T-helper 17 cell (primary cell): ENCODE measurements around the gene SMC1B. TPM values are rescaled to one million over a fixed set of nuclear protein-coding genes. Genes with fewer than 3 reads are reported as not detected.
A peak's percentile ranks its signal among the peaks of the same experiment; 100 is the strongest.

Source experiments
- ATAC-seq: fragments of 150-1000 bp; cut with Tn5 transposase; 2 replicates; pipeline ENCODE4 v1.10.0; 2021; ENCODE audit warnings: mild to moderate bottlenecking, moderate library complexity
- DNase-seq, 3 donors: peaks; one replicate each; pipeline versions ENCODE4 v3.0.0 to v3.0.0-alpha.2; 2020 to 2021
- H3K9me3 ChIP-seq: one replicate; pipeline ENCODE4 v1.7.0; 2013; ENCODE audit warnings: low read length, mild to moderate bottlenecking; ENCODE audit not compliant: control insufficient read depth, poor library complexity, severe bottlenecking
- H3K27ac Mint-ChIP-seq: one replicate; pipeline ENCODE4 v1.8.0; 2022; ENCODE audit warnings: mild to moderate bottlenecking, moderate library complexity, mixed read lengths
- H3K27me3 Mint-ChIP-seq: one replicate; pipeline ENCODE4 v1.8.0; 2022; ENCODE audit warnings: mixed read lengths
- H3K36me3 Mint-ChIP-seq: one replicate; pipeline ENCODE4 v1.8.0; 2022; ENCODE audit warnings: low read depth, mixed read lengths
- H3K4me1 Mint-ChIP-seq: one replicate; pipeline ENCODE4 v1.8.0; 2022; ENCODE audit warnings: mild to moderate bottlenecking, mixed read lengths
- H3K4me3 Mint-ChIP-seq: one replicate; pipeline ENCODE4 v1.8.0; 2022; ENCODE audit warnings: mild to moderate bottlenecking, moderate library complexity, mixed read lengths
- total RNA-seq, 4 donors: library from RNA in 2 of 4; stranded (reverse) in 2 of 4; gene quantifications; one replicate each; pipeline ENCODE4 v1.2.3 and lab custom pipeline; 2022 to 2026

The SMC1B gene, protein sequence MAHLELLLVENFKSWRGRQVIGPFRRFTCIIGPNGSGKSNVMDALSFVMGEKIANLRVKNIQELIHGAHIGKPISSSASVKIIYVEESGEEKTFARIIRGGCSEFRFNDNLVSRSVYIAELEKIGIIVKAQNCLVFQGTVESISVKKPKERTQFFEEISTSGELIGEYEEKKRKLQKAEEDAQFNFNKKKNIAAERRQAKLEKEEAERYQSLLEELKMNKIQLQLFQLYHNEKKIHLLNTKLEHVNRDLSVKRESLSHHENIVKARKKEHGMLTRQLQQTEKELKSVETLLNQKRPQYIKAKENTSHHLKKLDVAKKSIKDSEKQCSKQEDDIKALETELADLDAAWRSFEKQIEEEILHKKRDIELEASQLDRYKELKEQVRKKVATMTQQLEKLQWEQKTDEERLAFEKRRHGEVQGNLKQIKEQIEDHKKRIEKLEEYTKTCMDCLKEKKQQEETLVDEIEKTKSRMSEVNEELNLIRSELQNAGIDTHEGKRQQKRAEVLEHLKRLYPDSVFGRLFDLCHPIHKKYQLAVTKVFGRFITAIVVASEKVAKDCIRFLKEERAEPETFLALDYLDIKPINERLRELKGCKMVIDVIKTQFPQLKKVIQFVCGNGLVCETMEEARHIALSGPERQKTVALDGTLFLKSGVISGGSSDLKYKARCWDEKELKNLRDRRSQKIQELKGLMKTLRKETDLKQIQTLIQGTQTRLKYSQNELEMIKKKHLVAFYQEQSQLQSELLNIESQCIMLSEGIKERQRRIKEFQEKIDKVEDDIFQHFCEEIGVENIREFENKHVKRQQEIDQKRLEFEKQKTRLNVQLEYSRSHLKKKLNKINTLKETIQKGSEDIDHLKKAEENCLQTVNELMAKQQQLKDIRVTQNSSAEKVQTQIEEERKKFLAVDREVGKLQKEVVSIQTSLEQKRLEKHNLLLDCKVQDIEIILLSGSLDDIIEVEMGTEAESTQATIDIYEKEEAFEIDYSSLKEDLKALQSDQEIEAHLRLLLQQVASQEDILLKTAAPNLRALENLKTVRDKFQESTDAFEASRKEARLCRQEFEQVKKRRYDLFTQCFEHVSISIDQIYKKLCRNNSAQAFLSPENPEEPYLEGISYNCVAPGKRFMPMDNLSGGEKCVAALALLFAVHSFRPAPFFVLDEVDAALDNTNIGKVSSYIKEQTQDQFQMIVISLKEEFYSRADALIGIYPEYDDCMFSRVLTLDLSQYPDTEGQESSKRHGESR
- total RNA-seq (under 1 TPM in 1 of 2 donors, not detected in 1; 0.17 TPM), total RNA-seq (lab: John Stamatoyannopoulos, UW) (0 to 0.45 reads per million in 2 donors)

GRCh38 chr22:45413368-45414211 lies at the start of gene SMC1B, which contains the start of gene RIBC2:
SMC1B (minus strand) TSS chr22:45413599; CDS start chr22:45413567, 32 bp downstream.
RIBC2 (plus strand) TSS chr22:45413693; CDS start chr22:45413887, 194 bp downstream.
- Mint-ChIP-seq H3K4me1 (peaks cover 9% of the 10 kb centered on the region), H3K27me3 (peaks cover 5% of the 10 kb centered on the region), H3K4me3 (peak within 1 kb of the TSS; percentile 81), H3K27ac (peak within 1 kb of the TSS; percentile 90), H3K36me3 (no peaks in the 10 kb centered on the region)
- no peaks in the 10 kb centered on the region for H3K9me3 ChIP-seq
- ATAC-seq = peak; percentile 96
- DNase-seq = peak; percentile 58 to 73 (median 70)

DNA sequence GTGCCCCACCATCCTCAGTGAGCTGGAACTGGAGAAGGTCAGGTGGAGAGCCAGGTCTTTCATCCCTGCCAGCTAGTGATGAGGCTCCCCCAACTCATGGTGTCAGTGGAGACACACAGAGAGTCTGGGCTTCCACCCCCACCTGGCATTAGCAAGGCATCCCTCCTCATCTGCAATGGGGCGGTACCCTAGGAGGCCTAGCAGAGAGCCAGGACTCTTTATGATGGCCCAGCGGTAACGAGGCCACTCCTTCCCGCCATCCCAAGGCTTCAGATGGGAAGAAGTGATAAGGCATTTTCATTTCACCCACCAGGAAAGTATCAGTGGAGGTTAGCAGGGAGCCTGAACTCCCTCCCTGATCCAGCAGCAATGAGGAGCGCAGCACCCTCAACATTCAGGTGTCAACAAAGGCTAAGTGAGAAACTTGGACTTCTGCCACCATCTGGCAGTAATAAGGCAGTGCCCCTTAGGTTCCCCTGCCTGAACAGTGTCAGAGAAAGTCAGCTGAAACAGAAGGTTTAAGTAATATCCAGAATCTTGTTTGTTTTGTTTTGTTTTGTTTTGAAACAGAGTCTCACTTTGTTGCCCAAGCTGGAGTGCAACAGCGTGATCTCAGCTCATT lies 48.7 kb upstream of the SMC1B start:
- Mint-ChIP-seq H3K36me3 (no peaks in the 10 kb centered on the region), H3K4me1 (no peaks in the 10 kb centered on the region), H3K27ac (no peak overlapping the region), H3K4me3 (no peak overlapping the region), H3K27me3 (peaks cover 6% of the 10 kb centered on the region)
- ATAC-seq (no peak), DNase-seq (no peak)
- H3K9me3 ChIP-seq = no peaks in the 10 kb centered on the region

GRCh38 chr22:45460288-45461109 lies 47.1 kb upstream of the SMC1B start:
- ATAC-seq (no peak), DNase-seq (no peak)
- Mint-ChIP-seq H3K4me1 (no peaks in the 10 kb centered on the region), H3K27me3 (peaks cover 10% of the 10 kb centered on the region), H3K27ac (peak overlapping the region; percentile 41), H3K4me3 (no peak overlapping the region), H3K36me3 (no peaks in the 10 kb centered on the region)
- H3K9me3 ChIP-seq = no peaks in the 10 kb centered on the region

- Mint-ChIP-seq H3K4me3 (no peak overlapping the region), H3K27ac (no peak overlapping the region), H3K27me3 (peaks cover 18% of the 10 kb centered on the region), H3K4me1 (no peaks in the 10 kb centered on the region), H3K36me3 (no peaks in the 10 kb centered on the region)
- ATAC-seq = no peak
- DNase-seq = no peak
- no peaks in the 10 kb centered on the region for H3K9me3 ChIP-seq
These were observed 45.8 kb upstream of the SMC1B start for GRCh38 chr22:45459235-45459634.

GRCh38 chr22:45458532-45458931 lies 45.1 kb upstream of the SMC1B start:
- Mint-ChIP-seq H3K27ac (no peak overlapping the region), H3K27me3 (peaks cover 18% of the 10 kb centered on the region), H3K36me3 (no peaks in the 10 kb centered on the region), H3K4me3 (no peak overlapping the region), H3K4me1 (no peaks in the 10 kb centered on the region)
- H3K9me3 ChIP-seq = no peaks in the 10 kb centered on the region
- DNase-seq = no peak
- ATAC-seq = no peak

- ATAC-seq = no peak
- Mint-ChIP-seq H3K27me3 (peaks cover 26% of the 10 kb centered on the region), H3K4me1 (no peaks in the 10 kb centered on the region), H3K36me3 (no peaks in the 10 kb centered on the region), H3K4me3 (no peak overlapping the region), H3K27ac (no peak overlapping the region)
- DNase-seq = no peak
- no peaks in the 10 kb centered on the region for H3K9me3 ChIP-seq
These were observed 43.4 kb upstream of the SMC1B start for GRCh38 chr22:45456811-45457210.

DNA sequence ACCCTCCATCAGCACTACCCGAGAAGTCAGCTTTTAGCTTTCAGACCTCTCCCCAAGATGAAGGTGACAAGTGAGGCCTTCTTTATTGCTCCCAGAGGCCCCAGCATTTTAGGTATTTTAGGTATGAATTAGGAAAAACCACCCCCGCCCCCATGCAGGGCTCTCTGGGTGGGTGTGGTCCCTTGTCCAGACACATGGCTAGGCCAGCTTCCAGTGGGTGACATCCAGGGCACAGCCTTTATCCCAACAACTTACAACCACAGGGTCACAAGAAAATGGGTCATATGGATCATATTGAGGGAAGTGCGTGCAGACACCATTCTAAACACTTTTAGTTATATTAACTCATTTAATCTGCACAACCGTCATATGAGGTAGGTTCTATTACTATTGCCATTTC lies 42.2 kb upstream of the SMC1B start:
- H3K9me3 ChIP-seq = no peaks in the 10 kb centered on the region
- DNase-seq (no peak), ATAC-seq (no peak)
- H3K4me3 Mint-ChIP-seq = no peak overlapping the region
- no peaks in the 10 kb centered on the region for H3K36me3 Mint-ChIP-seq
- H3K27ac Mint-ChIP-seq = no peak overlapping the region
- peaks cover 30% of the 10 kb centered on the region for H3K27me3 Mint-ChIP-seq
- H3K4me1 Mint-ChIP-seq = no peaks in the 10 kb centered on the region

- H3K9me3 ChIP-seq = no peaks in the 10 kb centered on the region
- Mint-ChIP-seq H3K27me3 (peaks cover 34% of the 10 kb centered on the region), H3K36me3 (no peaks in the 10 kb centered on the region), H3K27ac (no peak overlapping the region), H3K4me3 (no peak overlapping the region), H3K4me1 (no peaks in the 10 kb centered on the region)
- no peak for DNase-seq
- ATAC-seq = no peak
These were observed 41.8 kb upstream of the SMC1B start for GRCh38 chr22:45455212-45455611.

GRCh38 chr22:45454275-45454674 lies 40.9 kb upstream of the SMC1B start:
- no peak overlapping the region for H3K4me3 Mint-ChIP-seq
- peaks cover 34% of the 10 kb centered on the region for H3K27me3 Mint-ChIP-seq
- ATAC-seq (no peak), DNase-seq (no peak)
- H3K36me3 Mint-ChIP-seq = no peaks in the 10 kb centered on the region
- H3K9me3 ChIP-seq = no peaks in the 10 kb centered on the region
- H3K27ac Mint-ChIP-seq = no peak overlapping the region
- no peaks in the 10 kb centered on the region for H3K4me1 Mint-ChIP-seq

DNA sequence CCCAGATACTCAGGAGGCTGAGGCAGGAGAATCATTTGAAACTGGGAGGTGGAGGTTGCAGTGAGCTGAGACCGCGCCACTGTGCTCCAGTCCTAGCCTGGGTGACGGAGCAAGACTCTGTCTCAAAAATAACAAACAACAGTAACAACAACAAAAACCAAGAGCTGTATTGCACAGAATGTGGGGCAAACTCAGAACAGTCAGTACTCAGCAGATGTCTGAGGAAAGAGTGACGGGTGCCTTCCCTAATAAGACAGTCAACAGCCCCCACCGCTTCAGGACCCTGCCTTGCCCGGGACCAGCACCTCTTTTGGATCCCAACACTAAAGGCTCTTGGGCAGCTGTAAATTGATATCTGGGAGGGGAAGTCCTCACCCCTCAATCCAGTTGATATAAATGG lies 40.4 kb upstream of the SMC1B start:
- no peak for DNase-seq
- H3K4me3 Mint-ChIP-seq = no peak overlapping the region
- H3K36me3 Mint-ChIP-seq = no peaks in the 10 kb centered on the region
- H3K27ac Mint-ChIP-seq = no peak overlapping the region
- H3K4me1 Mint-ChIP-seq = no peaks in the 10 kb centered on the region
- no peak for ATAC-seq
- peaks cover 34% of the 10 kb centered on the region for H3K27me3 Mint-ChIP-seq
- H3K9me3 ChIP-seq = no peaks in the 10 kb centered on the region

DNA sequence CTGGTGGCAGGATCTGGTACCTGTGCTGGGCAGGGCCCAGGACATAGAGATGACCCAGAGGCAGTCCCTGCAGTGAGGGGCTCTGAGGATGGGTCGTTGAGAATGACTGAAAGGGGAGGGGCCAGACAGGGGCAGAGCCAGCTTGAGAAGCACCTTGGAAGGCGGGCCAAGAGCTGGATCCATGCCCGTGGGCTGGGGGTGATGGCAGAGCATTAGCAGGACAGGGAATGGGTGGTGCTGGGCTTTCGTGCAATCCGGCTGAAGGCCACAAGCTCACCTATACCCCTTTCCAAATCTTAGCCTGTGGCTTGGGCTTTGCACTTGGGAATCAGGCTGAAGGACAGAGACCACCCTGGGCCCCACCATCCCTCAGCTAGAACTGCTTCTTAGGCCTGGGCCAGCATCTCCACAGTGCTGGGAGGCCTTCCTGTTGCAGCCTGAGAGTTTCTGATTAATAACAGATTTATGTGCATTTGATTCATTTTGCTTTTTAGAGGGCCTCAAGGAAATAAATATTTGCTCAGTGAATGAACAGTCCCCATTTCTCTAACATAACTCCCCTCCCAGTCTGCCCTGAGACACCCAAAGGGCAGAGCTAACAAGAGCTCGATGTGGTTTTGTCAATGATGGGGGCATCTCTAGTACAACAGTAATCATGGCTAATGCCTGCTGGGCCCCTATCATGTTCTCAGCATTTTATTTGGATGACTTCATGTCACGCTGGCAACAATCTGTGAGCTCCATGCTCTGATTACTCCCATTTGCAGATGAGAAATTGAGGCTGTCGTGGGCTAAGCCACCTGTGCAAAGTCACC lies 39.4 kb upstream of the SMC1B start:
- Mint-ChIP-seq H3K27me3 (peaks cover 34% of the 10 kb centered on the region), H3K4me3 (no peak overlapping the region), H3K36me3 (no peaks in the 10 kb centered on the region), H3K27ac (no peak overlapping the region), H3K4me1 (no peaks in the 10 kb centered on the region)
- H3K9me3 ChIP-seq = no peaks in the 10 kb centered on the region
- no peak for ATAC-seq
- DNase-seq = no peak
